T-helper 1 cell treated with Interleukin-12 subunit alpha and Interleukin-12 subunit beta and Interleukin-4 antibody, amounts not matched to agents 30 ng/mL and 1 ng/mL, for 36 hours (primary cell): ENCODE data around the gene THOP1. TPM values are rescaled to one million over a fixed set of nuclear protein-coding genes. Genes with fewer than 3 reads are reported as not detected.
"Not testable (repeated sequence)": the region's sequence is repeated elsewhere in the genome, so short reads cannot be mapped to it uniquely, and the experiment has no call there.

Source experiments
- intact Hi-C: fragments of 100-400 bp; cut with micrococcal nuclease; formaldehyde crosslinking; loops from one replicate; pipeline ENCODE4 v1.15.1; 2024
- total RNA-seq: library from RNA; stranded (reverse); gene quantifications from 2 replicates; pipeline ENCODE4 v1.2.3, GENCODE V29; 2022

Gene THOP1
- total RNA-seq, 1 donor from 2014 or later, result 103 TPM

GRCh38 chr19:2780284-2780683, 5.0 kb upstream of the THOP1 start:
- intact Hi-C loops, result loop anchor here (10.0 kb wide), 1 partner anchor 725 kb away; the partner anchor contains the start of genes DOHH and FZR1

GRCh38 chr19:2782329-2782935, 2.9 kb upstream of the THOP1 start:
- intact Hi-C loops, result loop anchor here (1.0 to 10.0 kb wide), 6 partner anchors 58 to 978 kb away; partner anchors contain the start of genes APBA3, DOHH, DOT1L and FZR1

- intact Hi-C loops, result loop anchor here (1.0 to 10.0 kb wide), 7 partner anchors 58 to 978 kb away; partner anchors contain the start of genes APBA3, DOHH, DOT1L and FZR1
These were observed 2.1 kb upstream of the THOP1 start, which contains the start of gene SGTA for GRCh38 chr19:2782936-2783780. TSS of gene SGTA (minus strand) at chr19:2783273. CDS start at chr19:2769068, 14,205 bp downstream.

- intact Hi-C loops, result loop anchor here (1.0 to 10.0 kb wide), 6 partner anchors 57 to 977 kb away; partner anchors contain the start of genes APBA3, DOHH, DOT1L and FZR1
These were observed 1.5 kb upstream of the THOP1 start for GRCh38 chr19:2783781-2784145.

DNA sequence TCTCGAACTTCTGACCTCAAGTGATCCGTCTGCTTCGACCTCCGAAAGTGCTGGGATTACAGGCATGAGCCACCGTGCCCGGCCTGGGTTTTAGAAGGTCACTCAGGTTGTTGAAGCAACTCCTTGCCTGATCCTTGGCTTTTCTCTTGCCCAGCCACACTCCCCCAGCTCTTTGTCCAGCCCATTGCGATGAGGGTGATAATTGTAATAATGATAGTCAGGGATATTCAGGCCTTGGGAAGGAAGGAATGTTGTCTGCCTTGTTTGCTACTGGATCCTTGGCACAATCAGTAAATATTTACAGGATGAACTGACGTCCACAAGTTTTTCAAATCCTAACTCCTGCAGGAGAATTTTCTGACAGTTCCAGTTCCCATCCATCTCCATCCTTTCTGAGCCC, 1.8 kb downstream of the THOP1 start:
- intact Hi-C loops, result loop anchor here (10.0 kb wide), 1 partner anchor 718 kb away; the partner anchor contains the start of genes DOHH and FZR1

GRCh38 chr19:2788237-2788636, 2.9 kb downstream of the THOP1 start:
- intact Hi-C loops, result loop anchor here (10.0 kb wide), 1 partner anchor 717 kb away; the partner anchor contains the start of genes DOHH and FZR1

GRCh38 chr19:2790194-2790556, 4.9 kb downstream of the THOP1 start:
- intact Hi-C loops, result no loop called here

DNA sequence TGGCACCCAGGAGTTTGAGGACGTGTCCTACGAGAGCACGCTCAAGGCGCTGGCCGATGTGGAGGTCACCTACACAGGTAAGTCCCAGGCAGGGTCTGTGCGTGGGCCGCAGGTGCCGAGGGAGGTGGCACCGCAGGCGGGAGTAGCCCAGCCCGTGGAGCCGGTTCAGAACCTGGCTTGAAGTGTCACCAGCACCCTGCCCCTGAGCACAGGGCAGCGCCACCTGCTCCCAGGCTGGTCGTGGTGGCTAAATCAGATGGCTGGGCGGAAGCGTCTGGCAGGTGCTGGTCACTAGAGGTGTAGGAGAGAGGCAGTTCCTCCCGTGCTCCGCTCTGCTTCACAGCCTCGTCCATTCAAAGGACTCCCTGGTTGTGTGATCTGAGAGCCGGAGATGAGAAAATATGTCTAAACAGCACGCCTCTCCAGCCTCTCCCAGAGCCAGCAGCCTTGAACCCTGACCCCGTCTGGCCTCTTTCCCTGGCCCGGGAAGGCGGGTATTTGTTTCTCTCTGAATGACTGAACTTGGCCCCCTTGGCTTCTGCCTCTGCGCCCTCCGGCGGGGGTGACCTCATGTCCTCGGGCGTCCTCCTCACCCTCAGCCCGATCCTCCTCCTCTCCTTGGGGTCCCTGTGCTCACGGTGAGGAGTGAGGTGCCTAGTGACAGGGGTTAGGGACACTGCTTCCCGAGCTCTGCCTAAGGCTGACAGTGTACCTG, 5.4 kb downstream of the THOP1 start:
- intact Hi-C loops, result no loop called here

DNA sequence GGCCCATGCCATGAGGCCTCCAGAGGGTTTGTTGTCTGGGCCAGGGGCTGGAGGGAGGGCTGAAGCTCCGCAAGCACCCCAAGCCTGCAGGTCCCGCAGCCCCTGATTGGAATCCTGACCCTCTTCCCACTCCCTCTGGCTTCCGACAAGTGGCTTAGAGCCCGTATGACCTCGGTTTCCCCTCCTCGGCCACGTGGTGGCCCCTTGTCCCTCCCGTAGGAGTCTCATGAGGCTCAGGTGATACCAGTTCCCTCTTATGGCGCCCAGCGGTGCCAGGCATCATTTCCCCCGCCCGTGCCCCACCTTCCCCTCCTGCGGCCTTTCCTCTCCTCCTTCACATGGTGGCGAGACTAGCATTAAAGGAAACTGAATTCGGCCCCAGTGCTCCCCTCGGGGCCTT, 6.1 kb downstream of the THOP1 start:
- intact Hi-C loops, result no loop called here

- intact Hi-C loops, result no loop called here
These were observed 6.6 kb downstream of the THOP1 start for GRCh38 chr19:2791876-2792275.

- intact Hi-C loops, result not testable (repeated sequence)
These were observed 7.4 kb downstream of the THOP1 start for GRCh38 chr19:2792666-2793065.

DNA sequence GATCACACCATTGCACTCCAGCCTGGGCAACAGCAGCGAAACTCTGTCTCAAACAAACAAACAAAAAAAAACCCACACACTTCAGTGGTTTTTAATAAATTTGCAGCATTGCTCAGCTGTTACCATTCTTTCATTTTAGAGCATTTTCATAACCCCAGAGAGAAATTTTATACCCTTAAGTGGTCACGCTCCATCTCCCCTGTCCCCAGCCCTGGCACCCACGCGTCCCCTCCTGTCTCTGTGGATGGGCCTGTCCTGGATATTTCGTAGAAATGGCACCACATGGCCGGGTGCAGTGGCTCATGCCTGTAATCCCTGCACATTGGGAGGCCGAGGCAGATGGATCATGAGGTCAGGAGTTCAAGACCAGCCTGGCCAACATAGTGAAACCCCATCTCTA, 7.8 kb downstream of the THOP1 start:
- intact Hi-C loops, result no loop called here

- intact Hi-C loops, result no loop called here
These were observed 8.3 kb downstream of the THOP1 start for GRCh38 chr19:2793577-2793976.

GRCh38 chr19:2795827-2796658, 10.7 kb downstream of the THOP1 start:
- intact Hi-C loops, result no loop called here

GRCh38 chr19:2796659-2797266, 11.5 kb downstream of the THOP1 start:
- intact Hi-C loops, result no loop called here

- intact Hi-C loops, result no loop called here
These were observed 12.0 kb downstream of the THOP1 start for GRCh38 chr19:2797280-2797679.

DNA sequence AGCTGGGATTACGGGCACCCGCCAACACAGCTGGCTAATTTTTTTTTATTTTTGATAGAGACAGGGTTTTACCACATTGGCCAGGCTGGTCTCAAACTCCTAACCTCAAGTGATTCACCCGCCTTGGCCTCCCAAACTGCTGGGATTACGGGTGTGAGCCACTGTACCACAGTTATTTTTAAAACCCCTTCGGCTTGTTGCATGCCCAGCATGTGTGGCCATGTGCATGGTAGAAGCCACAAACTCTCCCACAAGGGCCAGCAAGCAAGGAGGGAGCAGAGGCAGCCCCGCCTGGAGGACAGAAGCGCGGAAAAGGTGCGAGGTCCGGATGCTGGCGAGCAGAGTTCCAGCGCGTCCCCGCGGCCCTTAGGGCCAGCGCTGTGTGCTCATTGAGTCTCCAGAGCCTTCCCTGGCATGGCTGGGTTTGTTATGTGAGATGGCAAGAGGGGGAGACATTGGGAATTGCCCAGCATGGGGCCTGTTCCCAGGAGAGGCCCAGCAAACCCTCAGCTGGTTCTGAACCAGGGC, 12.9 kb downstream of the THOP1 start:
- intact Hi-C loops, result no loop called here

GRCh38 chr19:2798733-2799132, 13.4 kb downstream of the THOP1 start:
- intact Hi-C loops, result no loop called here

- intact Hi-C loops, result no loop called here
These were observed 14.1 kb downstream of the THOP1 start for GRCh38 chr19:2799273-2800020.
